WTC11 (cell line): ENCODE measurements around the gene BNIP1.

Source experiments
- ATF3 ChIP-seq: sonication (generic); formaldehyde crosslinking; conservative IDR thresholded peaks from 2 replicates; pipeline ENCODE4 v1.8.1; 2022; ENCODE audit warnings: mild to moderate bottlenecking, missing genetic modification reagents
- CBFB ChIP-seq: sonication (generic); formaldehyde crosslinking; IDR thresholded peaks from 2 replicates; pipeline ENCODE4 v1.8.1; 2022; ENCODE audit warnings: mild to moderate bottlenecking, low read depth, missing genetic modification reagents
- CREB1 ChIP-seq: sonication (generic); formaldehyde crosslinking; IDR thresholded peaks from 2 replicates; pipeline ENCODE4 v1.8.0; 2023; ENCODE audit warnings: mild to moderate bottlenecking, missing genetic modification reagents
- CTCF ChIP-seq: fragments of 200-600 bp; IDR thresholded peaks from 2 replicates; pipeline ENCODE4 v1.8.0; 2022; ENCODE audit warnings: antibody characterized with exemption
- ETV6 ChIP-seq: sonication (generic); formaldehyde crosslinking; IDR thresholded peaks from 2 replicates; pipeline ENCODE4 v1.8.1; 2022; ENCODE audit warnings: mild to moderate bottlenecking, missing genetic modification reagents
- IRF1 ChIP-seq: sonication (generic); formaldehyde crosslinking; IDR thresholded peaks from 2 replicates; pipeline ENCODE4 v1.8.0; 2023; ENCODE audit warnings: missing genetic modification reagents
- PRRX2 ChIP-seq: fragments of 250-450 bp; sonication (Bioruptor Pico); IDR thresholded peaks from 2 replicates; pipeline ENCODE4 v1.8.0; 2021; ENCODE audit warnings: mild to moderate bottlenecking
- SMAD4 ChIP-seq: sonication (generic); formaldehyde crosslinking; IDR thresholded peaks from 2 replicates; pipeline ENCODE4 v1.8.0; 2022; ENCODE audit warnings: mild to moderate bottlenecking, missing genetic modification reagents
- ZBTB21 ChIP-seq: sonication (generic); formaldehyde crosslinking; IDR thresholded peaks from 2 replicates; pipeline ENCODE4 v1.8.1; 2023; ENCODE audit warnings: mild to moderate bottlenecking, missing genetic modification reagents, borderline replicate concordance
- ZNF263 ChIP-seq: sonication (generic); formaldehyde crosslinking; IDR thresholded peaks from 2 replicates; pipeline ENCODE4 v1.8.1; 2022; ENCODE audit warnings: low read depth, mild to moderate bottlenecking, moderate library complexity, missing genetic modification reagents
- TF ChIP-seq, protein P1 (sequence below): fragments of 250-450 bp; sonication (Bioruptor Pico); IDR thresholded peaks from 2 replicates; pipeline ENCODE4 v1.9.0; 2021; ENCODE audit warnings: mild to moderate bottlenecking

- no peak for TF ChIP-seq ETV6 (CRISPR knock-in tag)
- no peak for TF ChIP-seq SMAD4 (CRISPR knock-in tag)
- TF ChIP-seq, protein P1, sequence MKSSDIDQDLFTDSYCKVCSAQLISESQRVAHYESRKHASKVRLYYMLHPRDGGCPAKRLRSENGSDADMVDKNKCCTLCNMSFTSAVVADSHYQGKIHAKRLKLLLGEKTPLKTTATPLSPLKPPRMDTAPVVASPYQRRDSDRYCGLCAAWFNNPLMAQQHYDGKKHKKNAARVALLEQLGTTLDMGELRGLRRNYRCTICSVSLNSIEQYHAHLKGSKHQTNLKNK (CRISPR knock-in tag), result no peak
- TF ChIP-seq CTCF, result no peak
- TF ChIP-seq ZNF263 (CRISPR knock-in tag), result no peak
- no peak for TF ChIP-seq CBFB (CRISPR knock-in tag)
- no peak for TF ChIP-seq CREB1 (CRISPR knock-in tag)
- no peak for TF ChIP-seq ATF3 (CRISPR knock-in tag)
- no peak for TF ChIP-seq IRF1 (CRISPR knock-in tag)
- no peak for TF ChIP-seq ZBTB21 (CRISPR knock-in tag)
- TF ChIP-seq PRRX2 (CRISPR knock-in tag), result no peak
These were observed 20.9 kb upstream of the BNIP1 start for GRCh38 chr5:173123416-173123815.
